ENCODE data around the gene MAP3K5. TPM values are rescaled to one million over a fixed set of nuclear protein-coding genes. Genes with fewer than 3 reads are reported as not detected.

The MAP3K5 gene
- total RNA-seq, 6 donors from 2014 or later: 26.4 to 45.1 (median 41.8) TPM

DNA sequence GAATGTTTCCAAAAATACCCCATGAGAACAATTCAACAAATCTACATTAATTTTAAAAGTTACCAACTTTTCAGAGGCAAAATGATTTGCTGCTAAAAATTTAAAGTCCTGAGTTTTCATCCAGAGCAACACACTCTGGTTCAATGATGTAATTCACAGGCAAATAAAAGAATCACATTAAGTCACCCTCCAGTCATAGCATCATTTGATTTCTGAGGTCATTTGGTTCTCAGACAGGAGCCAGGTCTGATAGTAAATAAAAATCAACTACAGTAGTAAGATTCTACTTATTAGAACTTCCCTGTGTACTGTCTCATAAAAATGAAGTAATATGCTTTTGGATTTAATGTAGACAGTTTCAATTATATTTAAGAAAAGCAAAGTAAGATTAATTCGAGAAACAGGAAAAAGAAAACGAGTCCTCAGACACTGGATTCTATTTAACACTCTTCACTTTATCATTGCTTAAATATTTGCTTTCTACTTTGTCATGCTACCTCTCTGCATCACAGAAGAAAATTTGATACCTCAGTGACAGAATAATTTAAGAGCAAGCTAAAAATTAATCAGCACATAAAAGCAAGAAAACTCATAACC is 267.8 kb downstream of the MAP3K5 start:
- H3K4me3 ChIP-seq: no peak overlapping the region
- TF ChIP-seq EP300 (IDR thresholded peaks at IDR 0.05) (no peak), POLR2A (IDR thresholded peaks at IDR 0.05) (no peak), CTCF (IDR thresholded peaks at IDR 0.05) (no peak), POLR2AphosphoS5 (IDR thresholded peaks at IDR 0.05) (no peak)
- no peak for DNase-seq
- H3K9me3 ChIP-seq: no peaks in the 10 kb centered on the region
- WGBS, 2 donors: 34 to 53% methylated on average over 2 of the region's 2 CpGs
- no peaks in the 10 kb centered on the region for H3K36me3 ChIP-seq
- no peaks in the 10 kb centered on the region for H3K27me3 ChIP-seq
- no peak for ATAC-seq (ENCODE audit: low FRiP score in 2 of 2)
- peak overlapping the region in 1 of 4 donors; percentile 8 for H3K27ac ChIP-seq
- peaks cover 0 to 18% (median 6%) of the 10 kb centered on the region in 4 donors for H3K4me1 ChIP-seq

- ATAC-seq (ENCODE audit: low FRiP score in 2 of 2) (no peak), DNase-seq (no peak)
- WGBS, 2 donors: 91% methylated on average over 4 of the region's 4 CpGs
- Histone ChIP-seq H3K27me3 (no peaks in the 10 kb centered on the region), H3K4me3 (no peak overlapping the region), H3K27ac (no peak overlapping the region), H3K9me3 (no peaks in the 10 kb centered on the region), H3K4me1 (peaks cover 0 to 18% (median 6%) of the 10 kb centered on the region in 4 donors), H3K36me3 (no peaks in the 10 kb centered on the region)
- TF ChIP-seq CTCF (IDR thresholded peaks at IDR 0.05): no peak
- no peak for TF ChIP-seq POLR2AphosphoS5 (IDR thresholded peaks at IDR 0.05)
- TF ChIP-seq EP300 (IDR thresholded peaks at IDR 0.05): no peak
- TF ChIP-seq POLR2A (IDR thresholded peaks at IDR 0.05): no peak
Observed at GRCh38 chr6:136523196-136523595, 269.1 kb downstream of the MAP3K5 start.

- 87 to 95% methylated on average over 3 of the region's 3 CpGs for WGBS, 2 donors
- H3K36me3 ChIP-seq: no peaks in the 10 kb centered on the region
- H3K4me1 ChIP-seq: peaks cover 0 to 18% (median 6%) of the 10 kb centered on the region in 4 donors
- no peaks in the 10 kb centered on the region for H3K27me3 ChIP-seq
- H3K9me3 ChIP-seq: no peaks in the 10 kb centered on the region
- DNase-seq: no peak
- H3K27ac ChIP-seq: no peak overlapping the region
- no peak overlapping the region for H3K4me3 ChIP-seq
- no peak for TF ChIP-seq POLR2A (IDR thresholded peaks at IDR 0.05)
- TF ChIP-seq CTCF (IDR thresholded peaks at IDR 0.05): no peak
- TF ChIP-seq EP300 (IDR thresholded peaks at IDR 0.05): no peak
- no peak for TF ChIP-seq POLR2AphosphoS5 (IDR thresholded peaks at IDR 0.05)
- no peak for ATAC-seq (ENCODE audit: low FRiP score in 2 of 2)
Observed at GRCh38 chr6:136522636-136523035, 269.6 kb downstream of the MAP3K5 start.

- no peaks in the 10 kb centered on the region for H3K9me3 ChIP-seq
- WGBS, 2 donors: 87 to 88% methylated on average over 4 of the region's 4 CpGs
- H3K27ac ChIP-seq: no peak overlapping the region
- no peak overlapping the region for H3K4me3 ChIP-seq
- ATAC-seq (ENCODE audit: low FRiP score in 2 of 2) (no peak), DNase-seq (no peak)
- H3K36me3 ChIP-seq: no peaks in the 10 kb centered on the region
- TF ChIP-seq POLR2A (IDR thresholded peaks at IDR 0.05) (no peak), EP300 (IDR thresholded peaks at IDR 0.05) (no peak), POLR2AphosphoS5 (IDR thresholded peaks at IDR 0.05) (no peak), CTCF (IDR thresholded peaks at IDR 0.05) (no peak)
- H3K27me3 ChIP-seq: no peaks in the 10 kb centered on the region
- peaks cover 0 to 18% (median 6%) of the 10 kb centered on the region in 4 donors for H3K4me1 ChIP-seq
Observed at GRCh38 chr6:136521911-136522310, 270.4 kb downstream of the MAP3K5 start.

- Histone ChIP-seq H3K9me3 (no peaks in the 10 kb centered on the region), H3K4me1 (peaks cover 0 to 15% (median 2%) of the 10 kb centered on the region in 4 donors), H3K27ac (no peak overlapping the region), H3K27me3 (no peaks in the 10 kb centered on the region), H3K36me3 (no peaks in the 10 kb centered on the region), H3K4me3 (no peak overlapping the region)
- TF ChIP-seq EP300 (IDR thresholded peaks at IDR 0.05): no peak
- TF ChIP-seq CTCF (IDR thresholded peaks at IDR 0.05): no peak
- TF ChIP-seq POLR2A (IDR thresholded peaks at IDR 0.05): no peak
- no peak for TF ChIP-seq POLR2AphosphoS5 (IDR thresholded peaks at IDR 0.05)
- no peak for DNase-seq
- ATAC-seq (ENCODE audit: low FRiP score in 2 of 2): no peak
- 48 to 73% methylated on average over 2 of the region's 2 CpGs for WGBS, 2 donors
Observed at GRCh38 chr6:136521427-136521826, 270.9 kb downstream of the MAP3K5 start.
